Measurements from ENCODE around the gene ZNF235. TPM values are rescaled to one million over a fixed set of nuclear protein-coding genes. Genes with fewer than 3 reads are reported as not detected.
A peak's percentile ranks its signal among the peaks of the same experiment; 100 is the strongest.

ZNF235 gene
- total and polyA plus RNA-seq, 2 donors (not counting 3 experiments of a cell fraction or from before 2014, with no cell fraction given): 2.0 to 5.2 TPM

DNA sequence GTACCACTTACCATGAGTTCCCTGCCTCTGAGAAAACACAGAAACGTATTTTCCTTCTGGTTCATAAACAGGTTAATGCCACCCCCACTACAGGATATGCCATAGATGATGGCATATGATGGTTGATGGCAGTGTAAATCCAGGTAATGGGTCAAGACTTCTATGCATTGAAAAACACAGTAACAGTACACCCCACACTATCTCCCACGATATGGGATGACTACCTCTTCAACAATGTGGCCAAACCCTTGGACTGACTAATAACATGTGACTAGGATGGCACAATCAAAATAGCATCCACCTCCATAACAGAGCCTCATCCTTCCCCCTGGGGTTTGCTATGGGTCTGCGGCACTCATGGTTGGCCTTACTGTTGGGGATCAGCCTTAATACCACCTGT lies 22.0 kb downstream of the ZNF235 start:
- Histone ChIP-seq H3K36me3 (ENCODE audit: control insufficient read depth in 2 of 2, extremely low read depth in 1 of 2, insufficient read depth in 2 of 2, low read length in 2 of 2) (no peaks in the 10 kb centered on the region), H3K4me1 (ENCODE audit: control insufficient read depth, extremely low read depth, insufficient read depth, low read length) (no peaks in the 10 kb centered on the region), H3K9me1 (replicated peaks; ENCODE audit: control insufficient read depth, extremely low read depth, insufficient read depth, low read length) (no peaks in the 10 kb centered on the region), H3K4me2 (ENCODE audit: insufficient read depth, low read length) (no peak overlapping the region), H3K79me2 (ENCODE audit: control insufficient read depth, insufficient read depth, low read length) (no peaks in the 10 kb centered on the region), H3K9me3 (replicated peaks; ENCODE audit: control insufficient read depth, insufficient read depth, low read length) (peaks cover 2% of the 10 kb centered on the region), H4K20me1 (replicated peaks; ENCODE audit: control insufficient read depth, extremely low read depth, insufficient read depth, low read length) (no peaks in the 10 kb centered on the region), H3K9ac (replicated peaks; ENCODE audit: extremely low read depth, insufficient read depth, low read length) (no peak overlapping the region), H2AFZ (ENCODE audit: low read depth, low read length) (no peak overlapping the region), H3K27ac (ENCODE audit: insufficient read depth, low read depth, low read length) (no peak overlapping the region), H3K27me3 (ENCODE audit: control insufficient read depth in 2 of 2, insufficient read depth in 2 of 2, low read length in 2 of 2) (no peaks in the 10 kb centered on the region), H3K4me3 (replicated peaks in 1 of 3; ENCODE audit: insufficient read depth in 1 of 3, low read depth in 1 of 3, low read length in 3 of 3) (no peak overlapping the region)
- FAIRE-seq (peak; percentile 15), DNase-seq (ENCODE audit: low read depth, low spot score) (no peak)
- ChIA-PET POLR2A (no interaction called here), CTCF (no interaction called here)
- dilution Hi-C loops (cut with MboI; ENCODE audit: extremely low pct_ligation_motif_present, low sequenced_read_pairs) (no loop called here), intact Hi-C loops (cut with micrococcal nuclease) (no loop called here)
- no TSS peak for BruUV-seq (replicated peaks)
- TF ChIP-seq JUN (IDR thresholded peaks at IDR 0.05; ENCODE audit: borderline replicate concordance, insufficient read depth, insufficient read length, low read depth) (no peak), MYC (IDR thresholded peaks at IDR 0.05; ENCODE audit: low read depth, low read length) (no peak)
- TF ChIP-seq, protein P1, sequence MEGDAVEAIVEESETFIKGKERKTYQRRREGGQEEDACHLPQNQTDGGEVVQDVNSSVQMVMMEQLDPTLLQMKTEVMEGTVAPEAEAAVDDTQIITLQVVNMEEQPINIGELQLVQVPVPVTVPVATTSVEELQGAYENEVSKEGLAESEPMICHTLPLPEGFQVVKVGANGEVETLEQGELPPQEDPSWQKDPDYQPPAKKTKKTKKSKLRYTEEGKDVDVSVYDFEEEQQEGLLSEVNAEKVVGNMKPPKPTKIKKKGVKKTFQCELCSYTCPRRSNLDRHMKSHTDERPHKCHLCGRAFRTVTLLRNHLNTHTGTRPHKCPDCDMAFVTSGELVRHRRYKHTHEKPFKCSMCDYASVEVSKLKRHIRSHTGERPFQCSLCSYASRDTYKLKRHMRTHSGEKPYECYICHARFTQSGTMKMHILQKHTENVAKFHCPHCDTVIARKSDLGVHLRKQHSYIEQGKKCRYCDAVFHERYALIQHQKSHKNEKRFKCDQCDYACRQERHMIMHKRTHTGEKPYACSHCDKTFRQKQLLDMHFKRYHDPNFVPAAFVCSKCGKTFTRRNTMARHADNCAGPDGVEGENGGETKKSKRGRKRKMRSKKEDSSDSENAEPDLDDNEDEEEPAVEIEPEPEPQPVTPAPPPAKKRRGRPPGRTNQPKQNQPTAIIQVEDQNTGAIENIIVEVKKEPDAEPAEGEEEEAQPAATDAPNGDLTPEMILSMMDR (IDR thresholded peaks at IDR 0.05; ENCODE audit: extremely low read depth in 1 of 2, insufficient read depth in 1 of 2, low read depth in 1 of 2, low read length in 2 of 2): no peak

DNA sequence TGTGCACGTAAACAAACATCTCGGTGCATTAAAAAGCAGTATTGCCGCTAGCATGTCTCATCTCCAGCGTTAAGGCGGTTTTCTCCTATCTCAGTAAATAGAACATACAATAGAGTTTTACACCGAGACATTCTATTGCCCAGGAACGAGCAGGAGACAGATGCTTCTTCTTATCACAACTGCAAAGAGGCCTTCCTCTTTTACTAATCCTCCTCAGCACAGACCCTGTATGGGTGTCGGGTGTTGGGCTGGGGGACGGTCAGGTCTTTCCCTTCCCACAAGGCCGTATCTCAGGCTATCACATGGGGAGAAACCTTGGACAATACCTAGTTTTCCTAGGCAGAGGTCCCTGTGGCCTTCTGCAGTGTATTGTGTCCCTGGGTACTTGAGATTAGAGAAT lies 23.9 kb downstream of the ZNF235 start:
- dilution Hi-C loops (cut with MboI; ENCODE audit: extremely low pct_ligation_motif_present, low sequenced_read_pairs) (no loop called here), intact Hi-C loops (cut with micrococcal nuclease) (no loop called here)
- no peak overlapping the region for H3K9ac ChIP-seq (replicated peaks; ENCODE audit: extremely low read depth, insufficient read depth, low read length)
- TF ChIP-seq FOS (IDR thresholded peaks at IDR 0.05; ENCODE audit: borderline replicate concordance, insufficient read depth, low read length) (no peak), POLR2AphosphoS5 (IDR thresholded peaks at IDR 0.05; ENCODE audit: insufficient read depth, low read depth, low read length) (no peak), MYC (IDR thresholded peaks at IDR 0.05; ENCODE audit: low read depth, low read length) (no peak), EZH2 (IDR thresholded peaks at IDR 0.05; ENCODE audit: borderline replicate concordance, low read depth, low read length, severe bottlenecking) (no peak), GATA2 (IDR thresholded peaks at IDR 0.05; ENCODE audit: insufficient read depth, insufficient read length, low read depth, low read length) (no peak), JUN (IDR thresholded peaks at IDR 0.05; ENCODE audit: borderline replicate concordance, insufficient read depth, insufficient read length, low read depth) (no peak), POLR2A (IDR thresholded peaks at IDR 0.05; ENCODE audit: low read depth, low read length) (no peak)
- TF ChIP-seq, protein P1 (IDR thresholded peaks at IDR 0.05; ENCODE audit: extremely low read depth in 1 of 2, insufficient read depth in 1 of 2, low read depth in 1 of 2, low read length in 2 of 2): no peak
- TF ChIP-seq, protein P2, sequence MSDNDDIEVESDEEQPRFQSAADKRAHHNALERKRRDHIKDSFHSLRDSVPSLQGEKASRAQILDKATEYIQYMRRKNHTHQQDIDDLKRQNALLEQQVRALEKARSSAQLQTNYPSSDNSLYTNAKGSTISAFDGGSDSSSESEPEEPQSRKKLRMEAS (IDR thresholded peaks at IDR 0.05; ENCODE audit: insufficient read depth, insufficient read length): no peak
- H3K27me3 ChIP-seq (ENCODE audit: control insufficient read depth in 2 of 2, insufficient read depth in 2 of 2, low read length in 2 of 2): no peaks in the 10 kb centered on the region
- FAIRE-seq (no peak), DNase-seq (ENCODE audit: low read depth, low spot score) (no peak)
- no peaks in the 10 kb centered on the region for H3K36me3 ChIP-seq (ENCODE audit: control insufficient read depth in 2 of 2, extremely low read depth in 1 of 2, insufficient read depth in 2 of 2, low read length in 2 of 2)
- CTCF ChIA-PET: no interaction called here
- H4K20me1 ChIP-seq (replicated peaks; ENCODE audit: control insufficient read depth, extremely low read depth, insufficient read depth, low read length): no peaks in the 10 kb centered on the region
- H3K4me2 ChIP-seq (ENCODE audit: insufficient read depth, low read length): no peak overlapping the region
- no peak overlapping the region for H2AFZ ChIP-seq (ENCODE audit: low read depth, low read length)
- no peaks in the 10 kb centered on the region for H3K4me1 ChIP-seq (ENCODE audit: control insufficient read depth, extremely low read depth, insufficient read depth, low read length)
- no peak overlapping the region for H3K4me3 ChIP-seq (replicated peaks in 1 of 3; ENCODE audit: insufficient read depth in 1 of 3, low read depth in 1 of 3, low read length in 3 of 3)
- no TSS peak for BruUV-seq (replicated peaks)
- H3K27ac ChIP-seq (ENCODE audit: insufficient read depth, low read depth, low read length): no peak overlapping the region
- no peaks in the 10 kb centered on the region for H3K79me2 ChIP-seq (ENCODE audit: control insufficient read depth, insufficient read depth, low read length)
- POLR2A ChIA-PET: no interaction called here
- H3K9me1 ChIP-seq (replicated peaks; ENCODE audit: control insufficient read depth, extremely low read depth, insufficient read depth, low read length): no peaks in the 10 kb centered on the region
- H3K9me3 ChIP-seq (replicated peaks; ENCODE audit: control insufficient read depth, insufficient read depth, low read length): no peaks in the 10 kb centered on the region

Measured in endothelial cell of umbilical vein (primary cell).